DOHH2 (cell line): ENCODE measurements around the gene NOTCH4.
"Not testable (repeated sequence)": the region's sequence is repeated elsewhere in the genome, so short reads cannot be mapped to it uniquely, and the experiment has no call there.

Source experiments
- H3F3A ChIP-seq: fragments of 200-600 bp; sonication (generic), shearing (Covaris generic); 2 replicates; pipeline ENCODE4 v1.6.0; 2016; ENCODE audit warnings: antibody characterized with exemption, mild to moderate bottlenecking; ENCODE audit not compliant: control insufficient read depth, insufficient read depth
- H3K27ac ChIP-seq: fragments of 200-600 bp; sonication (generic); 2 replicates; pipeline ENCODE4 v1.5.1; 2014; ENCODE audit warnings: low read depth, mild to moderate bottlenecking, low read length, moderate library complexity
- H3K27me3 ChIP-seq: fragments of 200-600 bp; sonication (generic); 2 replicates; pipeline ENCODE4 v1.6.1; 2014; ENCODE audit warnings: mild to moderate bottlenecking, low read length, mixed read lengths; ENCODE audit not compliant: control insufficient read depth
- H3K36me3 ChIP-seq: fragments of 200-600 bp; sonication (generic); 2 replicates; pipeline ENCODE4 v1.6.1; 2014; ENCODE audit warnings: mild to moderate bottlenecking, low read length, moderate library complexity, mixed read lengths; ENCODE audit not compliant: control insufficient read depth
- H3K4me1 ChIP-seq: fragments of 200-600 bp; sonication (generic); 2 replicates; pipeline ENCODE4 v1.6.1; 2014; ENCODE audit warnings: mild to moderate bottlenecking, low read length, mixed read lengths; ENCODE audit not compliant: control insufficient read depth
- H3K4me2 ChIP-seq: fragments of 200-600 bp; sonication (generic); 2 replicates; pipeline ENCODE4 v1.6.0; 2014; ENCODE audit warnings: mild to moderate bottlenecking, low read length, moderate library complexity
- H3K4me3 ChIP-seq: fragments of 200-600 bp; sonication (generic); 2 replicates; pipeline ENCODE4 v1.5.1; 2014; ENCODE audit warnings: mild to moderate bottlenecking, low read length, mixed read lengths
- H3K79me2 ChIP-seq: fragments of 200-600 bp; sonication (generic); 2 replicates; pipeline ENCODE4 v1.6.1; 2014; ENCODE audit warnings: mild to moderate bottlenecking, low read length, mixed read lengths; ENCODE audit not compliant: control insufficient read depth
- H3K9me2 ChIP-seq: fragments of 200-600 bp; sonication (generic); replicated peaks from 2 replicates; pipeline ENCODE4 v1.6.1; 2014; ENCODE audit warnings: mild to moderate bottlenecking, low read length, mixed read lengths; ENCODE audit not compliant: control insufficient read depth
- H3K9me3 ChIP-seq: fragments of 200-600 bp; sonication (generic); 2 replicates; pipeline ENCODE4 v1.6.1; 2014; ENCODE audit warnings: antibody characterized with exemption, low read length, mixed read lengths; ENCODE audit not compliant: control insufficient read depth, insufficient read depth
- H4K20me1 ChIP-seq: fragments of 200-600 bp; sonication (generic); 2 replicates; pipeline ENCODE4 v1.6.0; 2014; ENCODE audit warnings: low read depth, mild to moderate bottlenecking, antibody characterized with exemption, low read length, moderate library complexity; ENCODE audit not compliant: control insufficient read depth, insufficient read depth
- EZH2phosphoT487 ChIP-seq: fragments of 200-600 bp; sonication (generic); IDR thresholded peaks from 2 replicates; pipeline ENCODE4 v1.6.1; 2017; ENCODE audit warnings: borderline replicate concordance, mild to moderate bottlenecking, antibody characterized with exemption, low read length, moderate library complexity, mixed read lengths
- TF ChIP-seq, protein P1 (sequence below): fragments of 200-600 bp; sonication (generic); IDR thresholded peaks from one replicate; pipeline ENCODE4 v1.5.1; 2014; ENCODE audit warnings: antibody characterized with exemption, mild to moderate bottlenecking, low read depth, low read length; ENCODE audit not compliant: poor library complexity, severe bottlenecking

The NOTCH4 gene

GRCh38 chr6:32187009-32187709, 36.7 kb downstream of the NOTCH4 start:
- peak overlapping the region; percentile 44 for H3K4me3 ChIP-seq
- H3K27ac ChIP-seq: peak overlapping the region; percentile 36
- no peaks in the 10 kb centered on the region for H4K20me1 ChIP-seq
- peak overlapping the region; percentile 100 for H3K4me2 ChIP-seq
- peaks cover 9% of the 10 kb centered on the region for H3F3A ChIP-seq
- peaks cover 48% of the 10 kb centered on the region for H3K79me2 ChIP-seq
- peaks cover 69% of the 10 kb centered on the region for H3K36me3 ChIP-seq
- H3K9me3 ChIP-seq: no peaks in the 10 kb centered on the region
- TF ChIP-seq EZH2phosphoT487: no peak
- TF ChIP-seq, protein P1, sequence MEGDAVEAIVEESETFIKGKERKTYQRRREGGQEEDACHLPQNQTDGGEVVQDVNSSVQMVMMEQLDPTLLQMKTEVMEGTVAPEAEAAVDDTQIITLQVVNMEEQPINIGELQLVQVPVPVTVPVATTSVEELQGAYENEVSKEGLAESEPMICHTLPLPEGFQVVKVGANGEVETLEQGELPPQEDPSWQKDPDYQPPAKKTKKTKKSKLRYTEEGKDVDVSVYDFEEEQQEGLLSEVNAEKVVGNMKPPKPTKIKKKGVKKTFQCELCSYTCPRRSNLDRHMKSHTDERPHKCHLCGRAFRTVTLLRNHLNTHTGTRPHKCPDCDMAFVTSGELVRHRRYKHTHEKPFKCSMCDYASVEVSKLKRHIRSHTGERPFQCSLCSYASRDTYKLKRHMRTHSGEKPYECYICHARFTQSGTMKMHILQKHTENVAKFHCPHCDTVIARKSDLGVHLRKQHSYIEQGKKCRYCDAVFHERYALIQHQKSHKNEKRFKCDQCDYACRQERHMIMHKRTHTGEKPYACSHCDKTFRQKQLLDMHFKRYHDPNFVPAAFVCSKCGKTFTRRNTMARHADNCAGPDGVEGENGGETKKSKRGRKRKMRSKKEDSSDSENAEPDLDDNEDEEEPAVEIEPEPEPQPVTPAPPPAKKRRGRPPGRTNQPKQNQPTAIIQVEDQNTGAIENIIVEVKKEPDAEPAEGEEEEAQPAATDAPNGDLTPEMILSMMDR: no peak
- H3K4me1 ChIP-seq: peaks cover 54% of the 10 kb centered on the region
- no peaks in the 10 kb centered on the region for H3K27me3 ChIP-seq
- no peaks in the 10 kb centered on the region for H3K9me2 ChIP-seq

DNA sequence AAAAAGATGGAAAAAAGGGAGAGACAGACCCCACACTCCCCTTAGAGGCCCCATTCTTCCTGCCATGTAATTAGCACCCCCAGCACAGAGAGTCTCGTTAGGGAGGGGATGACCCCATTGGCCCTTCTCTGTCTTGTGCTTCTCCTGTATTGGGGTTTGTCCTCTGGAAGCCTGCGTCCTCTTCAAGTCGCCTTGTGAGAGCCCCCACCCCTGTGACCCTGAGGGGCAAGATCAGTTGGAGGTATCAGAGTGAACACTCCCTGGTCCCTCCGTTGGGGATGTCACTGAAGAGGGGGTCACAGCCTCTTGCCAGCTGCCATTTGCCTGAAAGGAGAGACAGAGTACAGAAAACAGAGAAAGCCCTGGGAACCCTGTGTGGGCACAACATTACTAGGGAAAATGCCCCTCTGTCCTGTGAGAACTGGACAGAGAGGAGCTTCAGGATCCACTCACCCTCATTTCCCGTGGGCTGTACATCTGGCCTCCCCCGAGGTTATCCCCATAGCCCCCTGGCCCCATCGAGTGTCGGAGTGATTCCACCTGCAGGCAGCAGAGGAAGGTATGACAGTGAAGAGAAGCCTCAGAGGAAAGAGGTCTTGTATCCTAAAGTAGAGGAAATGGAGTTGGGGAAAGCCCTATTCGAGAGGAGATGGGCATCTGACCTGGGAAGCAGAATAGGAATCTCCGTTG, 37.6 kb downstream of the NOTCH4 start:
- H3F3A ChIP-seq, H3K4me2 ChIP-seq, H3K4me3 ChIP-seq, H3K27me3 ChIP-seq, H3K9me2 ChIP-seq, H4K20me1 ChIP-seq, H3K9me3 ChIP-seq: not testable (repeated sequence)
- Histone ChIP-seq H3K4me1 (peaks cover 46% of the 10 kb centered on the region), H3K27ac (peak overlapping the region; percentile 36), H3K79me2 (peaks cover 42% of the 10 kb centered on the region), H3K36me3 (peaks cover 66% of the 10 kb centered on the region)

- H3K27ac ChIP-seq, H3K27me3 ChIP-seq, H3F3A ChIP-seq, H3K4me3 ChIP-seq, H3K9me3 ChIP-seq, H4K20me1 ChIP-seq, H3K9me2 ChIP-seq: not testable (repeated sequence)
- Histone ChIP-seq H3K36me3 (peaks cover 66% of the 10 kb centered on the region), H3K79me2 (peaks cover 39% of the 10 kb centered on the region), H3K4me1 (peaks cover 41% of the 10 kb centered on the region), H3K4me2 (peak overlapping the region; percentile 11; the same call in 1 of the 2 replicates)
Observed at GRCh38 chr6:32185681-32186131, 38.2 kb downstream of the NOTCH4 start.

DNA sequence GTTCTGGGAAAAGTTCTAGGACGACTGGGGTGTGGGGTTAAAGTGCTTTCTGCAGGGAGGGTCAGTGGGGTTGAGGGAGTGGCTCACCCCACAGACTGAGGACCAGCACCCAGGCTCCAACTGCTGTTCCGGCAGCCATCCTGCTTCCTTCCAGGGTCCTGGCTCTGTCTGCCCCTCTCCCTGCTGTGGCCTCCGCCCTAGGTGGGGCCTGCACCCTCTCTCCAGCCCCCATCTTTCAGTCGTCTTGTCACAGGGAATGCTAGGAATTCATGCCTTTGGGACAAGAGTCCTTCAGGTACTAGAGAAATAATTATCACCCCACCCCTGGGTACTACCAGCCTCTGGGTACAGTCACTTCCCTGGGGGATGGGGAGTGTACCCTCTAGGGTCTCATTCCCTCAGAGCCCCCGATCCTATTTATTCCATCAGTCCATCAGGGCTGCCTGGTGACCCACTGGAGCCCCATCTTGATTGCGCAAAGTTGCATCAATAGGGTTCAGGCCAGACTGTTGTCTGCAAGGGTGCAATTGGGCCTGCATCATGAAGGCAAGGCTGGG, 39.7 kb downstream of the NOTCH4 start, which contains the start of gene AGER:
Gene AGER, minus strand, starts transcription at position 170 of the 557 bp plus-strand sequence. Its CDS starts 31 bp downstream, at position 139.
- Histone ChIP-seq H3K27ac (no peak within 1 kb of the TSS), H3K4me3 (no peak within 1 kb of the TSS), H3K9me2 (no peaks in the 10 kb centered on the region), H3K27me3 (no peaks in the 10 kb centered on the region), H3K79me2 (peaks cover 38% of the 10 kb centered on the region), H4K20me1 (no peaks in the 10 kb centered on the region), H3K36me3 (peaks cover 78% of the 10 kb centered on the region), H3K4me2 (no peak within 1 kb of the TSS), H3F3A (peaks cover 4% of the 10 kb centered on the region; the same call in 1 of the 2 replicates), H3K9me3 (no peaks in the 10 kb centered on the region), H3K4me1 (peaks cover 47% of the 10 kb centered on the region)
- TF ChIP-seq, protein P1: no peak
- TF ChIP-seq EZH2phosphoT487: no peak
